Ovary (tissue), 9 donors: ENCODE measurements around the gene PRRC2A. TPM values are rescaled to one million over a fixed set of nuclear protein-coding genes. Genes with fewer than 3 reads are reported as not detected.

Experiments
- DNase-seq, 5 donors: peaks; one replicate each; pipeline ENCODE4 v3.0.0-alpha.2; 2019 to 2020
- H3K27ac ChIP-seq, 2 donors: fragments of 200-600 bp; one replicate each; pipeline versions ENCODE4 v1.5.1 to v1.8.0; 2019 to 2022
- H3K27me3 ChIP-seq: fragments of 200-600 bp; one replicate; pipeline ENCODE4 v1.8.0; 2022
- H3K36me3 ChIP-seq: fragments of 200-600 bp; sonication (generic); one replicate; pipeline ENCODE4 v1.5.1; 2019
- H3K4me1 ChIP-seq: one replicate; pipeline ENCODE4 v1.8.1; 2013; ENCODE audit warnings: mild to moderate bottlenecking, moderate library complexity; ENCODE audit not compliant: insufficient read depth
- H3K4me3 ChIP-seq: fragments of 200-600 bp; sonication (generic); one replicate; pipeline ENCODE4 v1.5.1; 2017
- H3K9me3 ChIP-seq, 2 donors: fragments of 200-600 bp in 1 of 2; sonication (generic) in 1 of 2; one replicate each; pipeline versions ENCODE4 v1.5.1 to v1.8.1; 2013 to 2019; ENCODE audit warnings: mild to moderate bottlenecking in 1 of 2, moderate library complexity in 1 of 2
- CTCF ChIP-seq, 3 donors: fragments of 450-650 bp in 2 of 3; fragments of 200-600 bp in 1 of 3; IDR thresholded peaks; one replicate each; pipeline versions ENCODE4 v1.5.1 to v1.8.0; 2016 to 2022; ENCODE audit warnings: antibody characterized with exemption in 3 of 3, mild to moderate bottlenecking in 1 of 3
- EP300 ChIP-seq: sonication (generic); formaldehyde crosslinking; IDR thresholded peaks from one replicate; pipeline ENCODE4 v1.6.1; 2017; ENCODE audit warnings: antibody characterized with exemption
- POLR2A ChIP-seq: fragments of 450-650 bp; IDR thresholded peaks from one replicate; pipeline ENCODE4 v1.6.1; 2017; ENCODE audit warnings: antibody characterized with exemption, mild to moderate bottlenecking, moderate library complexity
- WGBS, 3 donors: extraction: QIAGEN DNeasy Blood & Tissue Kit in 1 of 3; methylation state at CpG; one replicate each; pipeline versions ENCODE4 v1.1.5 to v1.1.7; 2013 to 2017; 5-methylcytosine and 5-hydroxymethylcytosine counted together
- intact Hi-C, 4 donors: fragments of 100-400 bp; cut with DNase I; formaldehyde crosslinking; loops; one replicate each; pipeline versions ENCODE4 v1.11.0 to v1.15.1; 2022 to 2023
- polyA plus RNA-seq, 2 donors: library from polyadenylated mRNA; stranded (reverse); fragments of 200-250 nt in 1 of 2; fragments of 350-450 nt in 1 of 2; fragmentation: Illumina TruSeq in 1 of 2; extraction: RNeasy Lipid Tissue Mini Kit (QIAGEN cat#74804) in 1 of 2; gene quantifications; one replicate each; pipeline ENCODE4 v1.2.3, GENCODE V29; 2013 to 2014
- total RNA-seq, 7 donors: library from RNA; depleted of rRNA in 2 of 7; stranded (reverse); fragments of >200 nt in 2 of 7; fragmentation: NEBNext Ultra II Directional in 3 of 7; extraction: Animal tissue kit (Norgen Biotek cat#: 25700) in 3 of 7; gene quantifications; one replicate each; pipeline versions ENCODE4 v1.1.0 to v1.2.4, GENCODE V29; 2016 to 2023
- donor health status: DM: no; HTN: no; CAD: no; lungs with moderate emphysema.
- donor health status: DM: no; HTN: no; CAD: no.
- donor health status: Bipolar disorder and iron deficiency.
- donor health status: DM: yes; HTN: yes; CAD: no.
- donor health status: DM: no; HTN: no; CAD: no.
- donor health status: DM: yes; HTN: yes; CAD: no.

PRRC2A gene
- total and polyA plus RNA-seq, 9 donors, result 48.5 to 222 (median 179) TPM

GRCh38 chr6:31629014-31629413 lies 8.5 kb downstream of the PRRC2A start:
- H3K4me3 ChIP-seq, result no peak overlapping the region
- H3K27me3 ChIP-seq, result no peaks in the 10 kb centered on the region
- DNase-seq, result no peak
- intact Hi-C loops, result no loop called here
- TF ChIP-seq EP300, result no peak
- TF ChIP-seq CTCF (IDR thresholded peaks at IDR 0.05), result no peak
- no peak for TF ChIP-seq POLR2A
- no peaks in the 10 kb centered on the region for H3K4me1 ChIP-seq
- H3K36me3 ChIP-seq, result no peaks in the 10 kb centered on the region
- H3K9me3 ChIP-seq, result no peaks in the 10 kb centered on the region
- 78 to 87% (median 85%) methylated on average over 7 of the region's 7 CpGs for WGBS, 3 donors
- H3K27ac ChIP-seq, result no peak overlapping the region

- TF ChIP-seq POLR2A (no peak), EP300 (no peak), CTCF (IDR thresholded peaks at IDR 0.05) (no peak)
- DNase-seq, result no peak
- peaks cover 3% of the 10 kb centered on the region for H3K36me3 ChIP-seq
- intact Hi-C loops, result no loop called here
- H3K27ac ChIP-seq, result no peak overlapping the region
- WGBS, 3 donors, result 87 to 90% (median 87%) methylated on average over 25 of the region's 25 CpGs
- H3K4me1 ChIP-seq, result no peaks in the 10 kb centered on the region
- no peaks in the 10 kb centered on the region for H3K9me3 ChIP-seq
- no peaks in the 10 kb centered on the region for H3K27me3 ChIP-seq
- H3K4me3 ChIP-seq, result no peak overlapping the region
These were observed 9.8 kb downstream of the PRRC2A start for GRCh38 chr6:31630177-31630934.

DNA sequence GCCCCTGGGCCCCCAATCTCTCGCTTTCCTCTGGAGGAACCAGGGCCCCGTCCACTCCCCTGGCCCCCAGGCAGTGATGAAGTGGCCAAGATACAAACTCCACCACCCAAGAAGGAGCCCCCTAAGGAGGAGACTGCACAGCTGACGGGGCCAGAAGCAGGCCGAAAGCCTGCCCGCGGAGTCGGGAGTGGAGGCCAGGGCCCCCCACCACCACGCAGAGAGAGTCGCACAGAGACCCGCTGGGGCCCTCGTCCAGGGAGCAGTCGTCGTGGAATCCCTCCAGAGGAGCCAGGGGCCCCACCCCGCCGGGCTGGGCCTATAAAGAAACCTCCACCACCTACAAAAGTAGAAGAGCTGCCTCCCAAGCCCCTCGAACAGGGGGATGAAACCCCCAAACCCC lies 10.7 kb downstream of the PRRC2A start:
- Histone ChIP-seq H3K27ac (no peak overlapping the region), H3K4me3 (no peak overlapping the region), H3K9me3 (no peaks in the 10 kb centered on the region), H3K36me3 (peaks cover 3% of the 10 kb centered on the region), H3K27me3 (no peaks in the 10 kb centered on the region), H3K4me1 (no peaks in the 10 kb centered on the region)
- 71 to 78% (median 72%) methylated on average over 14 to 16 of the region's 16 CpGs for WGBS, 3 donors
- DNase-seq, result no peak
- TF ChIP-seq EP300, result no peak
- TF ChIP-seq CTCF (IDR thresholded peaks at IDR 0.05), result no peak
- no peak for TF ChIP-seq POLR2A
- intact Hi-C loops, result no loop called here

DNA sequence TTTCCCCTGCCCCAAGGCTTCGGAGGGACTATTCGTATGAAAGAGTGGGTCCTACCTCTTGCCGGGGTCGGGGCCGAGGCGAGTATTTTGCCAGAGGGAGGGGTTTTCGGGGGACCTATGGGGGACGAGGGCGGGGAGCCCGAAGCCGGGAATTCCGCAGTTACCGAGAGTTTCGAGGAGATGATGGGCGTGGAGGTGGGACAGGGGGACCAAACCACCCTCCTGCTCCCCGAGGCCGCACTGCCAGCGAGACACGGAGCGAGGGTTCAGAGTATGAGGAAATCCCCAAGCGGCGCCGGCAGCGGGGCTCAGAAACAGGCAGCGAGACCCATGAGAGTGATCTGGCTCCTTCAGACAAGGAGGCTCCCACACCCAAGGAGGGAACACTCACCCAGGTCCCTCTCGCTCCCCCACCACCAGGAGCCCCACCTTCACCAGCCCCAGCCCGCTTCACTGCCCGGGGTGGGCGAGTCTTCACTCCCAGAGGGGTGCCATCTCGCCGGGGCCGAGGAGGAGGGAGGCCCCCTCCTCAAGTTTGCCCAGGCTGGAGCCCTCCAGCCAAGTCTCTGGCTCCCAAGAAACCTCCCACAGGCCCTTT lies 11.3 kb downstream of the PRRC2A start:
- WGBS, 3 donors, result 79 to 81% (median 81%) methylated on average over 31 to 32 of the region's 32 CpGs
- Histone ChIP-seq H3K4me1 (no peaks in the 10 kb centered on the region), H3K9me3 (no peaks in the 10 kb centered on the region), H3K27ac (no peak overlapping the region), H3K36me3 (peaks cover 3% of the 10 kb centered on the region), H3K27me3 (no peaks in the 10 kb centered on the region), H3K4me3 (no peak overlapping the region)
- no peak for DNase-seq
- TF ChIP-seq CTCF (IDR thresholded peaks at IDR 0.05), result no peak
- no peak for TF ChIP-seq EP300
- no peak for TF ChIP-seq POLR2A
- intact Hi-C loops, result no loop called here
